H1 (cell line): ENCODE data around the gene MYCBP2. TPM values are rescaled to one million over a fixed set of nuclear protein-coding genes. Genes with fewer than 3 reads are reported as not detected.

Experiments used
- CTCF ChIA-PET: fragments of 300-600 bp; sonication (Branson Sonifier 250); formaldehyde crosslinking; loops from one replicate; lab custom pipeline; 2021; ENCODE audit not compliant: partially characterized antibody; lab: Charles Lee
- POLR2A ChIA-PET: fragments of 300-600 bp; sonication (Branson Sonifier 250); formaldehyde crosslinking; loops from one replicate; lab custom pipeline; 2021; ENCODE audit warnings: inconsistent platforms; ENCODE audit not compliant: partially characterized antibody; lab: Charles Lee
- DNase-seq, 2 experiments: peaks; one replicate each; pipeline versions ENCODE4 v3.0.0 to v3.0.0-alpha.2; 2010 to 2022; ENCODE audit warnings: low spot score in 2 of 2, low read depth in 1 of 2, mixed read lengths in 1 of 2
- FAIRE-seq: peaks from 2 replicates; lab custom pipeline; 2011; peaks lifted over from hg19 to GRCh38; lab: Jason Lieb, UNC
- H2AFZ ChIP-seq: 2 replicates; pipeline ENCODE4 v1.8.1; 2012; ENCODE audit warnings: low read length, inconsistent platforms
- H2AK5ac ChIP-seq: 2 replicates; pipeline ENCODE4 v1.6.1; 2013; ENCODE audit warnings: low read depth, low read length
- H2BK120ac ChIP-seq: replicated peaks from 2 replicates; pipeline ENCODE3; 2013; ENCODE audit warnings: low read depth, low read length, inconsistent platforms
- H2BK12ac ChIP-seq: 2 replicates; pipeline ENCODE4 v1.6.1; 2013; ENCODE audit warnings: low read depth, low read length
- H2BK15ac ChIP-seq: 2 replicates; pipeline ENCODE4 v1.6.1; 2013; ENCODE audit warnings: low read length
- H2BK20ac ChIP-seq: 2 replicates; pipeline ENCODE4 v1.6.1; 2013; ENCODE audit warnings: low read length
- H2BK5ac ChIP-seq: 2 replicates; pipeline ENCODE4 v1.6.1; 2013; ENCODE audit warnings: low read depth, low read length
- H3K14ac ChIP-seq: 2 replicates; pipeline ENCODE4 v1.6.1; 2013; ENCODE audit warnings: inconsistent platforms; ENCODE audit not compliant: insufficient read length
- H3K18ac ChIP-seq: 2 replicates; pipeline ENCODE4 v1.6.1; 2013; ENCODE audit warnings: low read length; ENCODE audit errors: extremely low read depth
- H3K23ac ChIP-seq: 2 replicates; pipeline ENCODE4 v1.6.1; 2013; ENCODE audit warnings: inconsistent platforms; ENCODE audit not compliant: insufficient read length
- H3K23me2 ChIP-seq: 2 replicates; pipeline ENCODE4 v1.6.1; 2013; ENCODE audit warnings: low read depth, low read length
- H3K27ac ChIP-seq: 2 replicates; pipeline ENCODE4 v1.6.1; 2011; ENCODE audit warnings: low read depth, low read length, inconsistent platforms
- H3K27me3 ChIP-seq, 4 experiments: replicated peaks in 1 of 4; 1 replicate in 1 of 4; 2 replicates in 3 of 4; pipeline versions ENCODE4 v1.6.1 to v1.8.1; 2011 to 2013; ENCODE audit warnings: low read length in 3 of 4, mild to moderate bottlenecking in 3 of 4, inconsistent platforms in 2 of 4, mixed read lengths in 2 of 4, moderate library complexity in 1 of 4; ENCODE audit not compliant: control insufficient read depth in 3 of 4, insufficient read depth in 3 of 4; ENCODE audit errors: extremely low read depth in 1 of 4
- H3K36me3 ChIP-seq, 4 experiments: 2 replicates each; pipeline versions ENCODE4 v1.6.1 to v1.8.1; 2011 to 2013; ENCODE audit warnings: mild to moderate bottlenecking in 4 of 4, low read length in 3 of 4, moderate library complexity in 2 of 4, control low read depth in 1 of 4, inconsistent platforms in 1 of 4; ENCODE audit not compliant: insufficient read depth in 4 of 4, control insufficient read depth in 2 of 4
- H3K4ac ChIP-seq: replicated peaks from 2 replicates; pipeline ENCODE3; 2013; ENCODE audit warnings: low read length, low read depth, mixed read lengths, inconsistent platforms; ENCODE audit not compliant: insufficient read length
- H3K4me1 ChIP-seq, 4 experiments: replicated peaks in 1 of 4; 1 replicate in 1 of 4; 2 replicates in 3 of 4; pipeline versions ENCODE4 v1.6.1 to v1.8.1; 2011 to 2013; ENCODE audit warnings: low read length in 3 of 4, inconsistent platforms in 2 of 4, mixed read lengths in 1 of 4; ENCODE audit not compliant: insufficient read depth in 4 of 4, control insufficient read depth in 3 of 4
- H3K4me2 ChIP-seq, 2 experiments: 2 replicates each; pipeline versions ENCODE4 v1.6.1 to v1.8.1; 2011 to 2013; ENCODE audit warnings: low read depth in 2 of 2, low read length in 2 of 2, control low read depth in 1 of 2, inconsistent platforms in 1 of 2, mild to moderate bottlenecking in 1 of 2; ENCODE audit not compliant: insufficient read depth in 1 of 2
- H3K4me3 ChIP-seq, 4 experiments: fragments of 200-600, 300-600 bp in 1 of 4; sonication (generic), shearing (Covaris generic), sonication (Bioruptor Twin) in 1 of 4; 2 replicates each; pipeline versions ENCODE4 v1.5.1 to v1.8.1; 2011 to 2016; ENCODE audit warnings: low read length in 4 of 4, low read depth in 3 of 4, control low read depth in 2 of 4, inconsistent platforms in 2 of 4, mild to moderate bottlenecking in 2 of 4, mixed read lengths in 1 of 4, moderate library complexity in 1 of 4; ENCODE audit not compliant: insufficient read depth in 2 of 4; ENCODE audit errors: extremely low read depth in 1 of 4
- H3K56ac ChIP-seq: replicated peaks from 2 replicates; pipeline ENCODE3; 2013; ENCODE audit warnings: low read depth, mild to moderate bottlenecking, mixed read lengths, low read length, inconsistent platforms; ENCODE audit not compliant: insufficient read length
- H3K79me1 ChIP-seq: 2 replicates; pipeline ENCODE4 v1.6.1; 2013; ENCODE audit warnings: low read depth, low read length, control low read depth
- H3K79me2 ChIP-seq, 2 experiments: 2 replicates each; pipeline versions ENCODE4 v1.6.1 to v1.8.1; 2012 to 2013; ENCODE audit warnings: low read length in 2 of 2, mild to moderate bottlenecking in 2 of 2, inconsistent platforms in 1 of 2; ENCODE audit not compliant: insufficient read depth in 2 of 2, control insufficient read depth in 1 of 2
- H3K9ac ChIP-seq, 4 experiments: replicated peaks in 1 of 4; 1 replicate in 1 of 4; 2 replicates in 3 of 4; pipeline versions ENCODE4 v1.6.1 to v1.8.1; 2011 to 2013; ENCODE audit warnings: low read depth in 3 of 4, low read length in 3 of 4, control low read depth in 2 of 4, mild to moderate bottlenecking in 2 of 4, moderate library complexity in 2 of 4, inconsistent platforms in 1 of 4; ENCODE audit errors: extremely low read depth in 1 of 4
- H3K9me3 ChIP-seq, 2 experiments: 2 replicates each; pipeline versions ENCODE4 v1.6.1 to v1.8.1; 2012 to 2013; ENCODE audit warnings: mild to moderate bottlenecking in 2 of 2, moderate library complexity in 2 of 2, control low read depth in 1 of 2, inconsistent platforms in 1 of 2, low read depth in 1 of 2, low read length in 1 of 2, mixed read lengths in 1 of 2; ENCODE audit not compliant: insufficient read depth in 2 of 2
- H4K20me1 ChIP-seq, 2 experiments: replicated peaks in 1 of 2; 2 replicates each; pipeline versions ENCODE3 to v1.8.1; 2011 to 2013; ENCODE audit warnings: inconsistent platforms in 2 of 2, low read length in 2 of 2, mild to moderate bottlenecking in 1 of 2; ENCODE audit not compliant: insufficient read depth in 2 of 2, control insufficient read depth in 1 of 2
- H4K5ac ChIP-seq: 2 replicates; pipeline ENCODE4 v1.6.1; 2013; ENCODE audit warnings: low read length, low read depth, mixed read lengths, inconsistent platforms; ENCODE audit not compliant: insufficient read length
- H4K8ac ChIP-seq: 2 replicates; pipeline ENCODE4 v1.8.0; 2013; ENCODE audit warnings: mild to moderate bottlenecking, moderate library complexity, low read length, inconsistent platforms; ENCODE audit not compliant: insufficient read depth; ENCODE audit errors: extremely low read depth
- H4K91ac ChIP-seq: replicated peaks from 2 replicates; pipeline ENCODE3; 2013; ENCODE audit warnings: low read length, mixed read lengths, inconsistent platforms; ENCODE audit not compliant: insufficient read length
- CBX5 ChIP-seq: fragments of 300-800, 300-1000 bp; sonication (generic); IDR thresholded peaks from 2 replicates; pipeline ENCODE4 v1.7.1; 2016; ENCODE audit warnings: antibody characterized with exemption, low read length, low read depth
- CEBPB ChIP-seq: IDR thresholded peaks from 2 replicates; pipeline ENCODE4 v1.6.1; 2012; ENCODE audit warnings: low read depth, low read length
- CREB1 ChIP-seq: IDR thresholded peaks from 2 replicates; pipeline ENCODE4 v1.6.1; 2012; ENCODE audit warnings: inconsistent platforms
- HDAC2 ChIP-seq, 2 experiments: fragments of 300-600 bp in 1 of 2; sonication (generic) in 1 of 2; IDR thresholded peaks; 2 replicates each; pipeline ENCODE4 v1.6.1; 2011 to 2012; ENCODE audit warnings: low read depth in 2 of 2, low read length in 2 of 2, mild to moderate bottlenecking in 2 of 2, moderate library complexity in 2 of 2, borderline replicate concordance in 1 of 2, inconsistent platforms in 1 of 2
- RAD21 ChIP-seq, 2 experiments: IDR thresholded peaks in 1 of 2; conservative IDR thresholded peaks in 1 of 2; 2 replicates each; pipeline ENCODE4 v1.6.1; 2011; ENCODE audit warnings: low read depth in 2 of 2, low read length in 2 of 2, improper control_type of control experiment in 1 of 2, inconsistent platforms in 1 of 2, mild to moderate bottlenecking in 1 of 2, moderate library complexity in 1 of 2
- RFX5 ChIP-seq: IDR thresholded peaks from 2 replicates; pipeline ENCODE4 v1.6.1; 2011; ENCODE audit warnings: low read depth, low read length, improper control_type of control experiment, borderline replicate concordance
- WGBS, 2 experiments: shearing (Covaris generic) in 1 of 2; methylation state at CpG; one replicate each; pipeline versions ENCODE4 v1.1.6 to v1.1.7; 2013 to 2015; ENCODE audit warnings: low lambda C conversion rate in 2 of 2, mixed read lengths in 2 of 2, inconsistent platforms in 1 of 2, low coverage in 1 of 2, missing lambda C conversion rate in 1 of 2; ENCODE audit not compliant: insufficient replicate concordance in 2 of 2, insufficient coverage in 1 of 2, insufficient read length in 1 of 2; ENCODE audit errors: extremely low coverage in 1 of 2, missing lambda C conversion rate in 1 of 2; 5-methylcytosine and 5-hydroxymethylcytosine counted together
- polyA plus RNA-seq, 7 experiments: library from polyadenylated mRNA; depleted of rRNA in 3 of 7; stranded (reverse) in 5 of 7; unstranded in 2 of 7; fragments of >200 nt in 5 of 7; fragments of 200-250 nt in 2 of 7; gene quantifications; 1 replicate in 5 of 7; 2 replicates in 1 of 7; 4 replicates in 1 of 7; pipeline versions ENCODE4 v1.2.1 to v1.2.3, GENCODE V29; 2011 to 2013; ENCODE audit warnings: missing spikeins in 2 of 7, mixed read lengths in 2 of 7
- total RNA-seq: library from RNA; stranded (reverse); fragmentation: NEBNext Ultra II Directional; extraction: Animal tissue kit (Norgen Biotek cat#: 25700); gene quantifications from 2 replicates; pipeline ENCODE4 v1.2.1, GENCODE V29; 2021
- TF ChIP-seq, protein P1 (sequence below): IDR thresholded peaks from 2 replicates; pipeline ENCODE4 v1.6.1; 2012; ENCODE audit warnings: inconsistent platforms
- TF ChIP-seq, protein P2 (sequence below): IDR thresholded peaks from 2 replicates; pipeline ENCODE4 v1.6.1; 2012; ENCODE audit warnings: low read length, inconsistent platforms

Gene MYCBP2
- total and polyA plus RNA-seq, 2 of the 8 experiments (the other 6 are each of a cell fraction or from before 2014, with no cell fraction given): 19.0 to 52.1 TPM

DNA sequence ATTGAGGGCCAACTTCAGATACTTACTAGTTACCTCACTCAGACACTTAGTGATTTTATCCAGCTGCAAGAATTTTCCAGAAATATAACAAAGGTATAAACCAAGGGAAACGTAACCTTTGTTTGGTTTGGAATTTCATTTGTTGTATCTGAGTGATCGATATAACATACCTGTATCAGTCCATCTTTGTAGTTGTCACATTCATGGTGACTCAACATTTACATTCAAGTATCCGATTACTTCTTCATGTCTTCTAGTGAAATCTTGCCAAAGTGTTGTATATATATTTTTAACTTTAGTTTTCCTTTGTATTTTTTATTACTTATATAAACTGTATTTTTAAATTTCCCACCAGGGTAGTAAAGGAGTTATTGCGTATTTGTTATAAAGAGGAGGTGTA, 16.9 kb upstream of the MYCBP2 start:
- Histone ChIP-seq H2BK20ac (no peak overlapping the region), H3K14ac (no peak overlapping the region), H3K79me1 (no peaks in the 10 kb centered on the region), H3K27me3 (no peaks in the 10 kb centered on the region), H3K23me2 (no peaks in the 10 kb centered on the region; the same call in 1 of the 2 replicates), H3K18ac (no peak overlapping the region), H3K23ac (no peak overlapping the region), H2BK12ac (no peak overlapping the region), H4K5ac (no peak overlapping the region), H3K4me2 (no peak overlapping the region), H3K36me3 (no peaks in the 10 kb centered on the region), H2AFZ (no peak overlapping the region), H3K27ac (no peak overlapping the region), H3K79me2 (no peaks in the 10 kb centered on the region), H2BK15ac (no peak overlapping the region), H3K9ac (no peak overlapping the region), H4K8ac (no peak overlapping the region), H2AK5ac (no peak overlapping the region), H3K4me1 (no peaks in the 10 kb centered on the region), H3K56ac (no peak overlapping the region), H3K4ac (no peak overlapping the region), H2BK120ac (no peak overlapping the region), H3K4me3 (no peak overlapping the region), H3K9me3 (no peaks in the 10 kb centered on the region), H2BK5ac (no peak overlapping the region), H4K91ac (no peak overlapping the region), H4K20me1 (no peaks in the 10 kb centered on the region)
- ChIA-PET POLR2A (interaction anchor here (1.0 kb wide), 1 partner anchor 14 kb away, joined by 3 read pairs; no protein-coding TSS in a partner anchor), CTCF (interaction anchor here (0.6 kb wide), 1 partner anchor 219 kb away, joined by 3 read pairs; no protein-coding TSS in a partner anchor)
- 88% methylated on average over 4 of the region's 4 CpGs; no CpG with 5 or more reads in 1 of the 2 experiments for WGBS, 2 experiments
- DNase-seq (no peak), FAIRE-seq (no peak)
- no peak for TF ChIP-seq RAD21 (IDR thresholded peaks at IDR 0.05 in 1 of 2, conservative IDR thresholded peaks at IDR 0.05 in 1 of 2; ENCODE audit: low read depth in 2 of 2, low read length in 2 of 2)
- TF ChIP-seq CBX5: no peak
- no peak for TF ChIP-seq CREB1
- TF ChIP-seq, protein P1, sequence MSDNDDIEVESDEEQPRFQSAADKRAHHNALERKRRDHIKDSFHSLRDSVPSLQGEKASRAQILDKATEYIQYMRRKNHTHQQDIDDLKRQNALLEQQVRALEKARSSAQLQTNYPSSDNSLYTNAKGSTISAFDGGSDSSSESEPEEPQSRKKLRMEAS: no peak
- TF ChIP-seq HDAC2 (IDR thresholded peaks at IDR 0.05; ENCODE audit: borderline replicate concordance in 1 of 2, low read depth in 2 of 2, low read length in 2 of 2): no peak
- TF ChIP-seq, protein P2, sequence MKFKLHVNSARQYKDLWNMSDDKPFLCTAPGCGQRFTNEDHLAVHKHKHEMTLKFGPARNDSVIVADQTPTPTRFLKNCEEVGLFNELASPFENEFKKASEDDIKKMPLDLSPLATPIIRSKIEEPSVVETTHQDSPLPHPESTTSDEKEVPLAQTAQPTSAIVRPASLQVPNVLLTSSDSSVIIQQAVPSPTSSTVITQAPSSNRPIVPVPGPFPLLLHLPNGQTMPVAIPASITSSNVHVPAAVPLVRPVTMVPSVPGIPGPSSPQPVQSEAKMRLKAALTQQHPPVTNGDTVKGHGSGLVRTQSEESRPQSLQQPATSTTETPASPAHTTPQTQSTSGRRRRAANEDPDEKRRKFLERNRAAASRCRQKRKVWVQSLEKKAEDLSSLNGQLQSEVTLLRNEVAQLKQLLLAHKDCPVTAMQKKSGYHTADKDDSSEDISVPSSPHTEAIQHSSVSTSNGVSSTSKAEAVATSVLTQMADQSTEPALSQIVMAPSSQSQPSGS: no peak
- TF ChIP-seq CEBPB: no peak
- TF ChIP-seq RFX5: no peak
